H1 (cell line): ENCODE data around the gene CRTAC1. TPM values are rescaled to one million over a fixed set of nuclear protein-coding genes. Genes with fewer than 3 reads are reported as not detected.
A peak's percentile ranks its signal among the peaks of the same experiment; 100 is the strongest.

Experiments
- CTCF ChIA-PET: fragments of 300-600 bp; sonication (Branson Sonifier 250); formaldehyde crosslinking; loops from one replicate; lab custom pipeline; 2021; ENCODE audit not compliant: partially characterized antibody; lab: Charles Lee
- POLR2A ChIA-PET: fragments of 300-600 bp; sonication (Branson Sonifier 250); formaldehyde crosslinking; loops from one replicate; lab custom pipeline; 2021; ENCODE audit warnings: inconsistent platforms; ENCODE audit not compliant: partially characterized antibody; lab: Charles Lee
- DNase-seq, 2 experiments: peaks; one replicate each; pipeline versions ENCODE4 v3.0.0 to v3.0.0-alpha.2; 2010 to 2022; ENCODE audit warnings: low spot score in 2 of 2, low read depth in 1 of 2, mixed read lengths in 1 of 2
- FAIRE-seq: peaks from 2 replicates; lab custom pipeline; 2011; peaks lifted over from hg19 to GRCh38; lab: Jason Lieb, UNC
- H2AFZ ChIP-seq: 2 replicates; pipeline ENCODE4 v1.8.1; 2012; ENCODE audit warnings: low read length, inconsistent platforms
- H2AK5ac ChIP-seq: 2 replicates; pipeline ENCODE4 v1.6.1; 2013; ENCODE audit warnings: low read depth, low read length
- H2BK120ac ChIP-seq: replicated peaks from 2 replicates; pipeline ENCODE3; 2013; ENCODE audit warnings: low read depth, low read length, inconsistent platforms
- H2BK12ac ChIP-seq: 2 replicates; pipeline ENCODE4 v1.6.1; 2013; ENCODE audit warnings: low read depth, low read length
- H2BK15ac ChIP-seq: 2 replicates; pipeline ENCODE4 v1.6.1; 2013; ENCODE audit warnings: low read length
- H2BK20ac ChIP-seq: 2 replicates; pipeline ENCODE4 v1.6.1; 2013; ENCODE audit warnings: low read length
- H2BK5ac ChIP-seq: 2 replicates; pipeline ENCODE4 v1.6.1; 2013; ENCODE audit warnings: low read depth, low read length
- H3K14ac ChIP-seq: 2 replicates; pipeline ENCODE4 v1.6.1; 2013; ENCODE audit warnings: inconsistent platforms; ENCODE audit not compliant: insufficient read length
- H3K18ac ChIP-seq: 2 replicates; pipeline ENCODE4 v1.6.1; 2013; ENCODE audit warnings: low read length; ENCODE audit errors: extremely low read depth
- H3K23ac ChIP-seq: 2 replicates; pipeline ENCODE4 v1.6.1; 2013; ENCODE audit warnings: inconsistent platforms; ENCODE audit not compliant: insufficient read length
- H3K23me2 ChIP-seq: 2 replicates; pipeline ENCODE4 v1.6.1; 2013; ENCODE audit warnings: low read depth, low read length
- H3K27ac ChIP-seq: 2 replicates; pipeline ENCODE4 v1.6.1; 2011; ENCODE audit warnings: low read depth, low read length, inconsistent platforms
- H3K27me3 ChIP-seq, 4 experiments: replicated peaks in 1 of 4; 1 replicate in 1 of 4; 2 replicates in 3 of 4; pipeline versions ENCODE4 v1.6.1 to v1.8.1; 2011 to 2013; ENCODE audit warnings: low read length in 3 of 4, mild to moderate bottlenecking in 3 of 4, inconsistent platforms in 2 of 4, mixed read lengths in 2 of 4, moderate library complexity in 1 of 4; ENCODE audit not compliant: control insufficient read depth in 3 of 4, insufficient read depth in 3 of 4; ENCODE audit errors: extremely low read depth in 1 of 4
- H3K36me3 ChIP-seq, 4 experiments: 2 replicates each; pipeline versions ENCODE4 v1.6.1 to v1.8.1; 2011 to 2013; ENCODE audit warnings: mild to moderate bottlenecking in 4 of 4, low read length in 3 of 4, moderate library complexity in 2 of 4, control low read depth in 1 of 4, inconsistent platforms in 1 of 4; ENCODE audit not compliant: insufficient read depth in 4 of 4, control insufficient read depth in 2 of 4
- H3K4ac ChIP-seq: replicated peaks from 2 replicates; pipeline ENCODE3; 2013; ENCODE audit warnings: low read length, low read depth, mixed read lengths, inconsistent platforms; ENCODE audit not compliant: insufficient read length
- H3K4me1 ChIP-seq, 4 experiments: replicated peaks in 1 of 4; 1 replicate in 1 of 4; 2 replicates in 3 of 4; pipeline versions ENCODE4 v1.6.1 to v1.8.1; 2011 to 2013; ENCODE audit warnings: low read length in 3 of 4, inconsistent platforms in 2 of 4, mixed read lengths in 1 of 4; ENCODE audit not compliant: insufficient read depth in 4 of 4, control insufficient read depth in 3 of 4
- H3K4me2 ChIP-seq, 2 experiments: 2 replicates each; pipeline versions ENCODE4 v1.6.1 to v1.8.1; 2011 to 2013; ENCODE audit warnings: low read depth in 2 of 2, low read length in 2 of 2, control low read depth in 1 of 2, inconsistent platforms in 1 of 2, mild to moderate bottlenecking in 1 of 2; ENCODE audit not compliant: insufficient read depth in 1 of 2
- H3K4me3 ChIP-seq, 4 experiments: fragments of 200-600, 300-600 bp in 1 of 4; sonication (generic), shearing (Covaris generic), sonication (Bioruptor Twin) in 1 of 4; 2 replicates each; pipeline versions ENCODE4 v1.5.1 to v1.8.1; 2011 to 2016; ENCODE audit warnings: low read length in 4 of 4, low read depth in 3 of 4, control low read depth in 2 of 4, inconsistent platforms in 2 of 4, mild to moderate bottlenecking in 2 of 4, mixed read lengths in 1 of 4, moderate library complexity in 1 of 4; ENCODE audit not compliant: insufficient read depth in 2 of 4; ENCODE audit errors: extremely low read depth in 1 of 4
- H3K56ac ChIP-seq: replicated peaks from 2 replicates; pipeline ENCODE3; 2013; ENCODE audit warnings: low read depth, mild to moderate bottlenecking, mixed read lengths, low read length, inconsistent platforms; ENCODE audit not compliant: insufficient read length
- H3K79me1 ChIP-seq: 2 replicates; pipeline ENCODE4 v1.6.1; 2013; ENCODE audit warnings: low read depth, low read length, control low read depth
- H3K79me2 ChIP-seq, 2 experiments: 2 replicates each; pipeline versions ENCODE4 v1.6.1 to v1.8.1; 2012 to 2013; ENCODE audit warnings: low read length in 2 of 2, mild to moderate bottlenecking in 2 of 2, inconsistent platforms in 1 of 2; ENCODE audit not compliant: insufficient read depth in 2 of 2, control insufficient read depth in 1 of 2
- H3K9ac ChIP-seq, 4 experiments: replicated peaks in 1 of 4; 1 replicate in 1 of 4; 2 replicates in 3 of 4; pipeline versions ENCODE4 v1.6.1 to v1.8.1; 2011 to 2013; ENCODE audit warnings: low read depth in 3 of 4, low read length in 3 of 4, control low read depth in 2 of 4, mild to moderate bottlenecking in 2 of 4, moderate library complexity in 2 of 4, inconsistent platforms in 1 of 4; ENCODE audit errors: extremely low read depth in 1 of 4
- H3K9me3 ChIP-seq, 2 experiments: 2 replicates each; pipeline versions ENCODE4 v1.6.1 to v1.8.1; 2012 to 2013; ENCODE audit warnings: mild to moderate bottlenecking in 2 of 2, moderate library complexity in 2 of 2, control low read depth in 1 of 2, inconsistent platforms in 1 of 2, low read depth in 1 of 2, low read length in 1 of 2, mixed read lengths in 1 of 2; ENCODE audit not compliant: insufficient read depth in 2 of 2
- H4K20me1 ChIP-seq, 2 experiments: replicated peaks in 1 of 2; 2 replicates each; pipeline versions ENCODE3 to v1.8.1; 2011 to 2013; ENCODE audit warnings: inconsistent platforms in 2 of 2, low read length in 2 of 2, mild to moderate bottlenecking in 1 of 2; ENCODE audit not compliant: insufficient read depth in 2 of 2, control insufficient read depth in 1 of 2
- H4K5ac ChIP-seq: 2 replicates; pipeline ENCODE4 v1.6.1; 2013; ENCODE audit warnings: low read length, low read depth, mixed read lengths, inconsistent platforms; ENCODE audit not compliant: insufficient read length
- H4K8ac ChIP-seq: 2 replicates; pipeline ENCODE4 v1.8.0; 2013; ENCODE audit warnings: mild to moderate bottlenecking, moderate library complexity, low read length, inconsistent platforms; ENCODE audit not compliant: insufficient read depth; ENCODE audit errors: extremely low read depth
- H4K91ac ChIP-seq: replicated peaks from 2 replicates; pipeline ENCODE3; 2013; ENCODE audit warnings: low read length, mixed read lengths, inconsistent platforms; ENCODE audit not compliant: insufficient read length
- CEBPB ChIP-seq: IDR thresholded peaks from 2 replicates; pipeline ENCODE4 v1.6.1; 2012; ENCODE audit warnings: low read depth, low read length
- RAD21 ChIP-seq, 2 experiments: IDR thresholded peaks in 1 of 2; conservative IDR thresholded peaks in 1 of 2; 2 replicates each; pipeline ENCODE4 v1.6.1; 2011; ENCODE audit warnings: low read depth in 2 of 2, low read length in 2 of 2, improper control_type of control experiment in 1 of 2, inconsistent platforms in 1 of 2, mild to moderate bottlenecking in 1 of 2, moderate library complexity in 1 of 2
- SP4 ChIP-seq: IDR thresholded peaks from 2 replicates; pipeline ENCODE4 v1.6.1; 2012; ENCODE audit warnings: low read length, inconsistent platforms
- SUZ12 ChIP-seq: fragments of 200-600 bp; sonication (generic); IDR thresholded peaks from 2 replicates; pipeline ENCODE4 v1.6.1; 2012; ENCODE audit warnings: mild to moderate bottlenecking, inconsistent platforms, low read length, moderate library complexity, mixed read lengths
- WGBS, 2 experiments: shearing (Covaris generic) in 1 of 2; methylation state at CpG; one replicate each; pipeline versions ENCODE4 v1.1.6 to v1.1.7; 2013 to 2015; ENCODE audit warnings: low lambda C conversion rate in 2 of 2, mixed read lengths in 2 of 2, inconsistent platforms in 1 of 2, low coverage in 1 of 2, missing lambda C conversion rate in 1 of 2; ENCODE audit not compliant: insufficient replicate concordance in 2 of 2, insufficient coverage in 1 of 2, insufficient read length in 1 of 2; ENCODE audit errors: extremely low coverage in 1 of 2, missing lambda C conversion rate in 1 of 2; 5-methylcytosine and 5-hydroxymethylcytosine counted together
- polyA plus RNA-seq, 7 experiments: library from polyadenylated mRNA; depleted of rRNA in 3 of 7; stranded (reverse) in 5 of 7; unstranded in 2 of 7; fragments of >200 nt in 5 of 7; fragments of 200-250 nt in 2 of 7; gene quantifications; 1 replicate in 5 of 7; 2 replicates in 1 of 7; 4 replicates in 1 of 7; pipeline versions ENCODE4 v1.2.1 to v1.2.3, GENCODE V29; 2011 to 2013; ENCODE audit warnings: missing spikeins in 2 of 7, mixed read lengths in 2 of 7
- total RNA-seq: library from RNA; stranded (reverse); fragmentation: NEBNext Ultra II Directional; extraction: Animal tissue kit (Norgen Biotek cat#: 25700); gene quantifications from 2 replicates; pipeline ENCODE4 v1.2.1, GENCODE V29; 2021
- TF ChIP-seq, protein P1 (sequence below), 3 experiments: IDR thresholded peaks; 1 replicate in 2 of 3; 2 replicates in 1 of 3; pipeline versions ENCODE4 v1.5.1 to v1.6.1; 2011; ENCODE audit warnings: low read length in 3 of 3, mild to moderate bottlenecking in 3 of 3, inconsistent platforms in 2 of 3, low read depth in 1 of 3, moderate library complexity in 1 of 3; ENCODE audit not compliant: insufficient read depth in 1 of 3; ENCODE audit errors: control extremely low read depth in 1 of 3

The CRTAC1 gene
- total and polyA plus RNA-seq, 2 of the 8 experiments (the other 6 are each of a cell fraction or from before 2014, with no cell fraction given) = 0.91 to 1.2 TPM

DNA sequence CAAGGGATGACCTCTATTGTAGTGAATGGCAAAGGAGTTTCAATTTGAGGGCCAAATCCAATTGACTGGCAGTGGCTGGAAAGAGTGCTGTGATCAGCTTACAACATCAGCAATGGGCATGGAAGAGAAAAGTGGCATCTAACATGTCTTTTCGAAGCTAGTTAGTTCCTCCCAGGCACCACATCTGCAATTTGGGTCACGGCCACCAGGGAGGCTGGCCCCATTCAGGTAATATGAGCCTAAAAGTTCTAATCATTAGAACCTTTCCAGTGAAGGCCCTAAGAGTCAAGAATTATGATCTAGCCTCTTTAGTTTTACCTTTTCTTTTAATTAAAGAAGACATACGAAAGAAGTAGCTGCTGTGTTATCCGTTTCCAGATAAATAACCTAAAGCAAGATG, 17.3 kb downstream of the CRTAC1 start:
- Histone ChIP-seq H3K79me2 (no peaks in the 10 kb centered on the region), H2BK120ac (no peak overlapping the region), H4K91ac (no peak overlapping the region), H3K4me1 (peaks cover 0 to 3% (median under 1%) of the 10 kb centered on the region in 4 experiments; a peak in 1 of 7 replicates), H4K5ac (no peak overlapping the region), H2AFZ (no peak overlapping the region), H4K20me1 (no peaks in the 10 kb centered on the region), H4K8ac (no peak overlapping the region), H2BK15ac (no peak overlapping the region), H3K23ac (no peak overlapping the region), H2BK20ac (no peak overlapping the region), H3K27ac (no peak overlapping the region), H3K27me3 (no peaks in the 10 kb centered on the region; a peak in 1 of 7 replicates), H3K4ac (no peak overlapping the region), H3K9me3 (no peaks in the 10 kb centered on the region), H3K56ac (no peak overlapping the region), H3K79me1 (no peaks in the 10 kb centered on the region), H3K36me3 (no peaks in the 10 kb centered on the region), H2BK5ac (no peak overlapping the region), H3K4me2 (no peak overlapping the region), H2BK12ac (no peak overlapping the region), H3K23me2 (no peaks in the 10 kb centered on the region), H3K18ac (no peak overlapping the region), H3K9ac (no peak overlapping the region), H3K4me3 (no peak overlapping the region), H3K14ac (no peak overlapping the region), H2AK5ac (no peak overlapping the region)
- TF ChIP-seq SP4 (no peak), CEBPB (no peak), RAD21 (IDR thresholded peaks at IDR 0.05 in 1 of 2, conservative IDR thresholded peaks at IDR 0.05 in 1 of 2; ENCODE audit: low read depth in 2 of 2, low read length in 2 of 2) (peak in 1 of 2 experiments; percentile 11; a peak in 1 of 4 replicates), SUZ12 (no peak)
- TF ChIP-seq, protein P1, sequence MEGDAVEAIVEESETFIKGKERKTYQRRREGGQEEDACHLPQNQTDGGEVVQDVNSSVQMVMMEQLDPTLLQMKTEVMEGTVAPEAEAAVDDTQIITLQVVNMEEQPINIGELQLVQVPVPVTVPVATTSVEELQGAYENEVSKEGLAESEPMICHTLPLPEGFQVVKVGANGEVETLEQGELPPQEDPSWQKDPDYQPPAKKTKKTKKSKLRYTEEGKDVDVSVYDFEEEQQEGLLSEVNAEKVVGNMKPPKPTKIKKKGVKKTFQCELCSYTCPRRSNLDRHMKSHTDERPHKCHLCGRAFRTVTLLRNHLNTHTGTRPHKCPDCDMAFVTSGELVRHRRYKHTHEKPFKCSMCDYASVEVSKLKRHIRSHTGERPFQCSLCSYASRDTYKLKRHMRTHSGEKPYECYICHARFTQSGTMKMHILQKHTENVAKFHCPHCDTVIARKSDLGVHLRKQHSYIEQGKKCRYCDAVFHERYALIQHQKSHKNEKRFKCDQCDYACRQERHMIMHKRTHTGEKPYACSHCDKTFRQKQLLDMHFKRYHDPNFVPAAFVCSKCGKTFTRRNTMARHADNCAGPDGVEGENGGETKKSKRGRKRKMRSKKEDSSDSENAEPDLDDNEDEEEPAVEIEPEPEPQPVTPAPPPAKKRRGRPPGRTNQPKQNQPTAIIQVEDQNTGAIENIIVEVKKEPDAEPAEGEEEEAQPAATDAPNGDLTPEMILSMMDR (IDR thresholded peaks at IDR 0.05; ENCODE audit: control extremely low read depth in 1 of 3, insufficient read depth in 1 of 3, low read depth in 1 of 3, low read length in 3 of 3) = peak; percentile 15 to 59 (median 55); a peak in 3 of 4 replicates
- 75% methylated on average over 4 of the region's 4 CpGs; no CpG with 5 or more reads in 1 of the 2 experiments for WGBS, 2 experiments
- DNase-seq (no peak), FAIRE-seq (peak; percentile 24)
- ChIA-PET CTCF (interaction anchor here (0.8 to 9.3 kb wide), 24 partner anchors 9 to 201 kb away, joined by 3 to 120 read pairs (median 4); partner anchors contain the start of gene CRTAC1), POLR2A (no interaction called here)
